Activated T-helper 1 cell treated with anti-CD3 and anti-CD28 coated beads, Interleukin-2, amount 50 U/mL, for 16 hours (primary cell): ENCODE data around the gene SMURF1.

Experiments used
- DNase-seq, 2 donors: peaks; one replicate each; pipeline ENCODE4 v3.0.0-alpha.2; 2020; ENCODE audit warnings: low read depth in 1 of 2, low spot score in 1 of 2

SMURF1 gene

DNA sequence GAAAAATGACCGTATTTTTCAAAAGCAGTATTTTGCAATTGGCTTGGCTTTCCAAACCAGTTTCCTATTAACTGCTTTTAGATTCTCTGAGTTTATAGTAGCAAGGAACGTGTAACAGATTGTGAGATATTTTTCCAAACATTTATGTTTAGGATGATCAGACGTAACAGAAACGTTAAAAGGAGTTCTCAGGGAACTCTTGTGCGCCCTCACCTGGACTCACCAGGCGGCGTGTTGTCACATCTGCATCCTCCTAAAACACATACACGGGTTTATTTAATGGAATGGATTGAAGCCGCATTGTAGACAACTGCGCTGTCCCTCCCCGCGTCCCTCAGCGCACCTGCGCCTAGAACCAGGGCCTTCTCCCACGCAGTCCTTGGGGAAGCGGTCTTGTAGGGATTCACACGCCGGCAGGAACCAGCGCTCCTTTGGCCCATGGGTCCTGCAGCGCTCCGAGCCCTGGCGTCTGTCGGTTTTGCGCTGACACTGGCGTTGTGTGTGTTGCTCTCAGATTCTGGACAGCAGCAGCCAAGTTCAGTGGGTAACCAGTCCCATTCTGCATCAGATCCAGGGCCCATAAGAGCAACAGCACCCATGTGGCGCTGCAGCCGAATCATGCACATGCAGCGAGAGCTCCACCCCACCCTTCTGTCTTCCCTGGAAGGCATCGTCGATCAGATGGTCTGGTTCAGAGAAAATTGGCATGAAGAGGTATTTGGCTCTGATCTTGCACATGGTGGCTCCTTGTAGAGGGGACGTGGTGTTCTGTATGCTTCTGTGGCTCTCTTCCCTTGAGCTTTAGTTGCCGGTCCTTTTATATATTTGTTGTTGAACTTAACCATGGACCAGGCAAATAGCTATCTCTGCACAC is 150.6 kb downstream of the SMURF1 start:
- no peak for DNase-seq

DNA sequence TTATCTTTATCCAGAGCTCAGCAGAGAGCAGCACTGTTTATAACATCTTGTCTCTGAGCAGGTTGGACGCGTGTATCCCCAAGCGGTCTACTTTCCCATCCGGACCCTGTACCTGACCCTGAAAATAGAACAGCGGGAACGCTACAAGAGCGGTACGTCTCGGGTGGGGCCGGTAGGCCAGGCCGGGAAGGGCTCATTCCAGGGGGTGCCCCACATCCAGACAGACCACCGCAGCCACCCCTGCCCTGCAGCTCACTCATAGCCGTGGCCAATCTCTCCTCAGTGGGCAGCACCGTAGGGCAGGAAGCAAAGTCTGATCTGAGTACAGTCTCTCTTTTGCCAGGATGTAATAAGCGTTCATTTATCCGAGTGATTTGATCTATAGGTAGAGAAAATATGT is 151.8 kb downstream of the SMURF1 start:
- DNase-seq, result no peak

DNA sequence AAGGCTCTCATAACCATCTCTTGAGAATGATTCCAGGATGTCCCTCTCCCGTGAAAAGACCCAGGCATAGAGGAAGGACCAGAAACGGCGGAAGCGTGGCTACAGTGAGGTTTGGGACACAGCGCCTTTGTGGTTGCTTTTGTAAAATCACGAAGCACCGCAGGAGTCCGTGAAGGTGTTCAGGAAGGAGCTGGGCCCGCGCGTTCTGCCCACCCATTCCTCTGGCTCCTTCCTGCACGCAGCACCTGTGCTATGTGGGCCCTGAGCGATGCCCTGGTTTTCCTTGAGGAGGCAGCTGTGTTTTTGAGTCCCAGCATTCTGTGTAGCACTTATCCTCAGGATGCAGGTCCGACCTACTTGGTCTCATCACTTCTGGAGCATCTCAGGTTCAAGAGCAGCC is 152.8 kb downstream of the SMURF1 start:
- no peak for DNase-seq

DNA sequence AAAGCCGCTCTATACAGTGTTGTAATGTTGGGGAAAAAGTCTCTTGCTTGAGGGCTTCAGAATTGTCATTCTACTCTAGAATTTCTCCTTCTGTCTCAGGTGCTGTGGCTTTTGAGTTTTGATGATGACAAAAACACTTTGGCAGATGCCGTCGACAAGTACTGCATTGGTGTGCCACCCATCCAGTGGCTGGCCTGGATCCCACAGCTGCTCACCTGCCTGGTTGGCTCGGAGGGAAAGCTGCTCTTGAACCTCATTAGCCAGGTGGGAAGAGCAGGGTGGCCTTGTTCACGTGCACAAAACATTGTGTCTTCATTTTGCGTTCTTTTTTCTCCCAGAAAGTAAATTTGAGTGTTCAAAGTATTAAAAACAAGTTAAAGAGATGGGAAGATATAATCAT is 153.6 kb downstream of the SMURF1 start:
- DNase-seq, result no peak

DNA sequence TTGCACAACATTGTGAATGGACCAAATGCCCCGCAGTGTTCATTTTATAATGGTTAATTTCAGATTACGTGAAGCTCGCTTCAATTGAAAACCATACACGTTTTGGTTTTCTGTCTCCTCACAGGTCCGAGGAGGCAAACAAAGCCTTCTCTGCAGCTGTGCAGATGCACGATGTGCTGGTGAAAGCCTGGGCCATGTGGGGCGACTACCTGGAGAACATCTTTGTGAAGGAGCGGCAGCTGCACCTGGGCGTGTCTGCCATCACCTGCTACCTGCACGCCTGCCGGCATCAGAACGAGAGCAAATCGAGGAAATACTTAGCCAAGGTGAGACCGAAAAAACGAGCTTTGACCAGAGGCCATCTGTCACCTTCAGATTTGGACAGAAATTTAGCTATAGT is 155.3 kb downstream of the SMURF1 start:
- no peak for DNase-seq

DNA sequence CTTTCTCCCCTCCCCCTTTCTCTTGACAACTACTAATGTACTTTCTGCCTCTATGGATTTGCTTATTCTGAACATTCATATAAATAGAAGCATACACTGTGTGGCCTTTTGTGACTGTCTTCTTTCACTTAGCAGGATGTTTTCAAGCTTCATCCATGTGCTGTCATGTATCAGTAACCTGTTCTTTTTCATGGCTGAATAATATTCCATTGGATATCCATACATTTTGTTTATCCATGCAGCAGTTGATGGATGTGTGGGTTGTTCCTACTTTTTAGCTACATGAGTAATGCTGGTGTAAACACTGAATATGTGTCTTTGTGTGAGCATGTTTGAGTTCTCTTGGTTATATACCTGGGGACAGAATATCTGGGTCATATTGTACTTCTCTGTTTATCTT is 158.0 kb downstream of the SMURF1 start:
- no peak for DNase-seq

DNA sequence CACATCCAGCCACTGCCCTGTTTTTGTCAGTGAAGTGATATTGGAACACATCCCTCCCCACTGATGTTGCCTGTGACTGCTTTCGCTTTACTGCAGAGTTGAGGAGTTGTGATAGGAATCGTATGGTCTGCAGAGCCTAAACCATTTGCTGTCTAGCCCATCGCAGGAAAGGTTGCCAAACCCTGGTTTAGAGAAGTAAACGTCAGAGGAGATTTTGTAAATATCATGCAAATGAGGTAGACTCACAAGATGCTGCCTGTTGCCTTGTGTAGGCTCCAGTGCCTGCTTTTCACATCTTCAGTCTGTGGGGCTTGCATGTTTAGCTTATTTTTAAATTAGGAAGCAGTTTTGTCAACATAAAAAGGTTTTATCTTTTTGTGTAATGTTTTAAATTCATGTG is 158.5 kb downstream of the SMURF1 start:
- no peak for DNase-seq

DNA sequence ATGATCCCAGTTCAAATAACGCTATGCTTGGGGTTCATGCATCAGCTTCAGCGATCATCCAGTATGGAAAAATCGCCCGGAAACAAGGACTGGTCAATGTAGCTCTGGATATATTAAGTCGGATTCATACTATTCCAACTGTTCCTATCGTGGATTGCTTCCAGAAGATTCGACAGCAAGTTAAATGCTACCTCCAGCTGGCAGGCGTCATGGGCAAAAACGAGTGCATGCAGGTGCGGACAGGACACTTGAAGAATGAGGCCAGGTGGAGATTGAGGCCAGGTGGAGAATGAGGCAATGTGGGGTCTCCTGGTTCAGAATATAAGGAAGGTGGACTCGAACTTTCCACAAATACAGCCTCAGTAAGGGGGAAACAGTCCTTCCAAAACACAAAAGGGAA is 159.8 kb downstream of the SMURF1 start:
- no peak for DNase-seq

DNA sequence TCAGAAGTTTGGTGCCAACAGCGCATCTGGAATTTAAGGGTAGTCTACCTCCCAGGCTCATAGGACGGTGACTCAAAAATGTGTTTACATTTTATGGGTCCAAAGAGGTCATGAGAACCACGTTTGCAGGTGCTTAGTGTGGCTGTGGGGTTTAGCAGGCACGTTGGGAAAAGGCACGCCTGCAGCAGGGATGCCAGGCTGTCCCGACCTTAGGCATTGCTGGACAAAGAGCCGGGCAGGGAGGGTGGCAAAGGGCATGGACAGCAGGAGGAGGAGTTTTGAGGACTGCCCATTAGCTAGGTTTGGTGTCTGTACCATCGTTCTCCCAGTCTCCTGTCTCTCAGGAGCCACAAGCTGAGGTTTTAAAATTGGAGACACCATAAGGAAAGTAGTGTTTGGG is 161.2 kb downstream of the SMURF1 start:
- no peak for DNase-seq

DNA sequence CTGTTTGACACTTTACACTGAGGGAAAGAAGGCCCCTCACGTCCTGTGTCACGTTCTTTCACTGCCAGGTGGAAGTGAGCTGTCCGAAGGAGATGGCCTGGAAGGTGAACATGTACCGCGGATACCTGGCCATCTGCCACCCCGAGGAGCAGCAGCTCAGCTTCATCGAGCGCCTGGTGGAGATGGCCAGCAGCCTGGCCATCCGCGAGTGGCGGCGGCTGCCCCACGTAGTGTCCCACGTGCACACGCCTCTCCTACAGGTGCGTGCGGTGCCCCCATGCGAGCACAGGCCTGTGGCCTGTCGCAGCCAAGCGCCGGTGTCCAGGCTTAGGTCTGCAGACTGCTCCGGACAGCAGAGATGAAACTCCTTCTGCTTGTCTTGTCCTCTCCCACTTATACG is 162.2 kb downstream of the SMURF1 start:
- DNase-seq, result no peak

DNA sequence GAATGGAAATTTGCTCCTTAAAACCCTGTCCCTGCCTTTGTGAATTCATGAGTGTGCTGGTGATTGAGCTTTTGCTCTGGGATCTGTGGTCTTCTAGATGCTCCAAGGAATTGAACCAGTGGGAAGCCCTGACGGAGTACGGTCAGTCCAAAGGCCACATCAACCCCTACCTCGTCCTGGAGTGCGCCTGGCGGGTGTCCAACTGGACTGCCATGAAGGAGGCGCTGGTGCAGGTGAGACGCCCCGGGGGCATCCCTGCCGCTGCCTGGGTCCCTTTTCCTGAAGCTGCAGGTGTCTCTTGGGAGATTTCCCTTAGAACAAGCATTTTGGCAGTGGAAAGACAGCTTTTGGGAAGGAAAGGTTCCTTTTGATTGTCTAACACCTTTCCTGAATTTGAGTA is 165.2 kb downstream of the SMURF1 start:
- DNase-seq, result no peak
